Motor neuron (in vitro differentiated cells): Measurements from ENCODE around the gene RFX8. TPM values are rescaled to one million over a fixed set of nuclear protein-coding genes. Genes with fewer than 3 reads are reported as not detected.
"Not testable (repeated sequence)": the region's sequence is repeated elsewhere in the genome, so short reads cannot be mapped to it uniquely, and the experiment has no call there.

ENCODE experiments used
- ATAC-seq, 8 experiments: fragments of 200-7000 bp; cut with Tn5 transposase; replicated peaks in 6 of 8; 2 replicates each; pipeline ENCODE4 v1.8.0; 2021; ENCODE audit warnings: mild to moderate bottlenecking in 8 of 8, moderate library complexity in 8 of 8
- H3K27ac ChIP-seq, 2 donors: fragments of 250-450 bp; sonication (Bioruptor Pico); 2 replicates each; pipeline ENCODE4 v1.9.0; 2021; ENCODE audit warnings: antibody characterized with exemption in 2 of 2, mild to moderate bottlenecking in 2 of 2, moderate library complexity in 1 of 2
- H3K4me1 ChIP-seq, 2 donors: fragments of 250-450 bp; sonication (Bioruptor Pico); replicated peaks in 1 of 2; 2 replicates each; pipeline ENCODE4 v1.6.1; 2021; ENCODE audit warnings: antibody characterized with exemption in 2 of 2, mild to moderate bottlenecking in 2 of 2, moderate library complexity in 1 of 2
- H3K4me3 ChIP-seq, 5 donors: fragments of 250-450 bp; sonication (Bioruptor Pico); 2 replicates each; pipeline ENCODE4 v1.9.0; 2021; ENCODE audit warnings: antibody characterized with exemption in 5 of 5, mild to moderate bottlenecking in 5 of 5, moderate library complexity in 4 of 5
- WGBS, 10 experiments: fragments of 450-650 bp; shearing (Covaris generic); methylation state at CpG; one replicate each; pipeline ENCODE4 v1.0.0; 2022; 5-methylcytosine and 5-hydroxymethylcytosine counted together
- in situ Hi-C, 9 experiments: fragments of 400-800 bp; cut with MboI; loops; one replicate each; pipeline ENCODE4 v1.15.0; 2021; ENCODE audit warnings: low sequenced_read_pairs in 9 of 9, low pct_unique_long_range_greater_than_20kb in 2 of 9; ENCODE audit not compliant: unreplicated experiment in 9 of 9
- total RNA-seq, 8 experiments: library from RNA; unstranded; fragments of 300-600 nt; gene quantifications; 2 replicates each; pipeline versions ENCODE4 v1.2.3 to v1.2.4, GENCODE V29; 2022

RFX8 gene
- total RNA-seq, 8 experiments from 2014 or later: 0.14 to 0.27 (median 0.23) TPM; not detected in 4

GRCh38 chr2:101361121-101361520 lies 113.8 kb downstream of the RFX8 start:
- in situ Hi-C loops: no loop called here

GRCh38 chr2:101360232-101360631 lies 114.7 kb downstream of the RFX8 start:
- Histone ChIP-seq H3K4me3 (no peak overlapping the region), H3K27ac (no peak overlapping the region), H3K4me1 (peaks cover 0 to 7% of the 10 kb centered on the region in 2 donors)
- in situ Hi-C loops: no loop called here
- 42 to 100% (median 64%) methylated on average over 1 to 4 of the region's 4 CpGs for WGBS, 10 experiments
- peak in 5 of 8 experiments; percentile 46 to 67 (median 54) for ATAC-seq

More at GRCh38 chr2:101361121-101361520, 113.8 kb downstream of the RFX8 start:
- ATAC-seq: peak in 1 of 8 experiments; percentile 52
- 23 to 86% (median 71%) methylated on average over 1 to 4 of the region's 4 CpGs; no CpG with 5 or more reads in 2 of the 10 experiments for WGBS, 10 experiments
- Histone ChIP-seq H3K4me1 (peaks cover 0 to 7% of the 10 kb centered on the region in 2 donors), H3K4me3 (no peak overlapping the region), H3K27ac (no peak overlapping the region)

- in situ Hi-C loops: no loop called here
- no peak for ATAC-seq
These were observed 115.4 kb downstream of the RFX8 start for GRCh38 chr2:101359410-101359954.

GRCh38 chr2:101357376-101357775 lies 117.5 kb downstream of the RFX8 start:
- ATAC-seq: no peak
- no peak overlapping the region for H3K27ac ChIP-seq
- no peak overlapping the region for H3K4me3 ChIP-seq
- in situ Hi-C loops: no loop called here
- peaks cover 0 to 7% of the 10 kb centered on the region in 2 donors for H3K4me1 ChIP-seq

More at GRCh38 chr2:101359410-101359954, 115.4 kb downstream of the RFX8 start:
- no peak overlapping the region for H3K27ac ChIP-seq
- 71 to 100% (median 85%) methylated on average over 1 to 7 of the region's 7 CpGs; no CpG with 5 or more reads in 2 of the 10 experiments for WGBS, 10 experiments
- peaks cover 0 to 7% of the 10 kb centered on the region in 2 donors for H3K4me1 ChIP-seq
- no peak overlapping the region for H3K4me3 ChIP-seq

- Histone ChIP-seq H3K4me3 (no peak overlapping the region), H3K27ac (no peak overlapping the region), H3K4me1 (peaks cover 0 to 7% of the 10 kb centered on the region in 2 donors)
- in situ Hi-C loops: no loop called here
- 0 to 100% (median 86%) methylated on average over 1 to 2 of the region's 2 CpGs; no CpG with 5 or more reads in 4 of the 10 experiments for WGBS, 10 experiments
- no peak for ATAC-seq
These were observed 118.4 kb downstream of the RFX8 start for GRCh38 chr2:101356521-101356920.

GRCh38 chr2:101356055-101356454 lies 118.9 kb downstream of the RFX8 start:
- H3K27ac ChIP-seq: no peak overlapping the region
- H3K4me3 ChIP-seq: no peak overlapping the region
- ATAC-seq: no peak
- peaks cover 0 to 7% of the 10 kb centered on the region in 2 donors for H3K4me1 ChIP-seq
- WGBS, 10 experiments: 46 to 100% (median 80%) methylated on average over 1 to 6 of the region's 6 CpGs; no CpG with 5 or more reads in 5 of the 10 experiments
- in situ Hi-C loops: no loop called here

- 38 to 100% (median 67%) methylated on average over 1 to 6 of the region's 10 CpGs; no CpG with 5 or more reads in 1 of the 10 experiments for WGBS, 10 experiments
- no peak overlapping the region for H3K4me3 ChIP-seq
- no peak for ATAC-seq
- no peak overlapping the region for H3K27ac ChIP-seq
- in situ Hi-C loops: no loop called here
- H3K4me1 ChIP-seq: peaks cover 0 to 7% of the 10 kb centered on the region in 2 donors
These were observed 119.4 kb downstream of the RFX8 start for GRCh38 chr2:101355401-101356054.

GRCh38 chr2:101354420-101355311 lies 120.2 kb downstream of the RFX8 start:
- H3K27ac ChIP-seq: no peak overlapping the region
- no peak overlapping the region for H3K4me3 ChIP-seq
- H3K4me1 ChIP-seq: peaks cover 0 to under 1% of the 10 kb centered on the region in 2 donors
- in situ Hi-C loops: no loop called here
- no peak for ATAC-seq
- WGBS, 10 experiments: 72 to 100% (median 85%) methylated on average over 5 to 16 of the region's 21 CpGs

- H3K4me1 ChIP-seq, H3K4me3 ChIP-seq, in situ Hi-C loops, H3K27ac ChIP-seq, ATAC-seq: not testable (repeated sequence)
- whole genome bisulfite sequencing, 10 experiments: 73 to 100% (median 92%) methylated on average over 1 to 3 of the region's 4 CpGs; no CpG with 5 or more reads in 3 of the 10 experiments
These were observed 122.3 kb downstream of the RFX8 start for GRCh38 chr2:101352631-101353030.

GRCh38 chr2:101351207-101351606 lies 123.7 kb downstream of the RFX8 start:
- in situ Hi-C loops: no loop called here
- H3K4me3 ChIP-seq: no peak overlapping the region
- no peak for ATAC-seq
- WGBS, 10 experiments: 14 to 100% (median 77%) methylated on average over 1 to 5 of the region's 7 CpGs; no CpG with 5 or more reads in 4 of the 10 experiments
- H3K27ac ChIP-seq: no peak overlapping the region
- H3K4me1 ChIP-seq: no peaks in the 10 kb centered on the region

- Histone ChIP-seq H3K27ac (no peak overlapping the region), H3K4me3 (no peak overlapping the region), H3K4me1 (no peaks in the 10 kb centered on the region)
- in situ Hi-C loops: loop anchor here in 1 of 9 experiments (25.0 kb wide), 1 partner anchor 487 kb away; no protein-coding TSS in a partner anchor
- peak; percentile 29 to 72 (median 56) for ATAC-seq
- WGBS, 10 experiments: 24 to 100% (median 71%) methylated on average over 1 to 4 of the region's 7 CpGs
These were observed 124.8 kb downstream of the RFX8 start for GRCh38 chr2:101349893-101350662.

GRCh38 chr2:101348883-101349282 lies 126.0 kb downstream of the RFX8 start:
- WGBS, 10 experiments: 80 to 100% (median 100%) methylated on average over 1 of the region's 1 CpG; no CpG with 5 or more reads in 2 of the 10 experiments
- ATAC-seq: no peak
- no peak overlapping the region for H3K27ac ChIP-seq
- in situ Hi-C loops: loop anchor here in 1 of 9 experiments (25.0 kb wide), 1 partner anchor 488 kb away; no protein-coding TSS in a partner anchor
- peaks cover 0 to 3% of the 10 kb centered on the region in 2 donors for H3K4me1 ChIP-seq
- no peak overlapping the region for H3K4me3 ChIP-seq
